ENCODE measurements around the gene CCDC178.

Gene CCDC178

GRCh38 chr18:33184958-33185357 lies 255.6 kb downstream of the CCDC178 start:
- Histone ChIP-seq H3K4me3 (ENCODE audit: low read depth, low read length, poor library complexity, severe bottlenecking) (no peak overlapping the region), H3K4me2 (ENCODE audit: low read length) (no peak overlapping the region), H3K27me3 (ENCODE audit: insufficient read depth, low read length) (no peaks in the 10 kb centered on the region), H3K27ac (ENCODE audit: low read depth, low read length, poor library complexity, severe bottlenecking) (no peak overlapping the region), H3K4me1 (ENCODE audit: insufficient read depth, low read length, severe bottlenecking) (no peaks in the 10 kb centered on the region), H3K36me3 (ENCODE audit: insufficient read depth, low read length) (no peaks in the 10 kb centered on the region), H3K79me2 (ENCODE audit: insufficient read depth, low read length) (no peaks in the 10 kb centered on the region), H3K9me3 (ENCODE audit: low read length) (no peaks in the 10 kb centered on the region), H3K9ac (ENCODE audit: low read length) (no peak overlapping the region), H3K9me2 (ENCODE audit: low read depth, low read length) (no peaks in the 10 kb centered on the region), H3F3A (ENCODE audit: insufficient read depth, low read length) (no peaks in the 10 kb centered on the region), H2AFZ (ENCODE audit: low read length) (no peak overlapping the region), H4K20me1 (ENCODE audit: insufficient read depth, low read length) (no peaks in the 10 kb centered on the region)
- TF ChIP-seq EZH2 (IDR thresholded peaks at IDR 0.05; ENCODE audit: borderline replicate concordance, low read length) (no peak), CTCF (IDR thresholded peaks at IDR 0.05; ENCODE audit: low read length) (no peak)

- no peaks in the 10 kb centered on the region for H3F3A ChIP-seq (ENCODE audit: insufficient read depth, low read length)
- no peaks in the 10 kb centered on the region for H3K4me1 ChIP-seq (ENCODE audit: insufficient read depth, low read length, severe bottlenecking)
- H3K9me2 ChIP-seq (ENCODE audit: low read depth, low read length): no peaks in the 10 kb centered on the region
- no peaks in the 10 kb centered on the region for H3K36me3 ChIP-seq (ENCODE audit: insufficient read depth, low read length)
- no peak overlapping the region for H2AFZ ChIP-seq (ENCODE audit: low read length)
- no peak overlapping the region for H3K4me3 ChIP-seq (ENCODE audit: low read depth, low read length, poor library complexity, severe bottlenecking)
- no peaks in the 10 kb centered on the region for H3K27me3 ChIP-seq (ENCODE audit: insufficient read depth, low read length)
- no peak overlapping the region for H3K27ac ChIP-seq (ENCODE audit: low read depth, low read length, poor library complexity, severe bottlenecking)
- no peak for TF ChIP-seq CTCF (IDR thresholded peaks at IDR 0.05; ENCODE audit: low read length)
- TF ChIP-seq EZH2 (IDR thresholded peaks at IDR 0.05; ENCODE audit: borderline replicate concordance, low read length): no peak
- H3K9me3 ChIP-seq (ENCODE audit: low read length): no peaks in the 10 kb centered on the region
- H3K4me2 ChIP-seq (ENCODE audit: low read length): no peak overlapping the region
- H3K79me2 ChIP-seq (ENCODE audit: insufficient read depth, low read length): no peaks in the 10 kb centered on the region
- no peak overlapping the region for H3K9ac ChIP-seq (ENCODE audit: low read length)
- H4K20me1 ChIP-seq (ENCODE audit: insufficient read depth, low read length): no peaks in the 10 kb centered on the region
Measured at GRCh38 chr18:33184175-33184574, 256.3 kb downstream of the CCDC178 start.

GRCh38 chr18:33183136-33183535 lies 257.4 kb downstream of the CCDC178 start:
- Histone ChIP-seq H3K27me3 (ENCODE audit: insufficient read depth, low read length) (no peaks in the 10 kb centered on the region), H3K9me3 (ENCODE audit: low read length) (no peaks in the 10 kb centered on the region), H3K27ac (ENCODE audit: low read depth, low read length, poor library complexity, severe bottlenecking) (no peak overlapping the region), H3K4me1 (ENCODE audit: insufficient read depth, low read length, severe bottlenecking) (no peaks in the 10 kb centered on the region), H3K9me2 (ENCODE audit: low read depth, low read length) (no peaks in the 10 kb centered on the region), H3K9ac (ENCODE audit: low read length) (no peak overlapping the region), H3K79me2 (ENCODE audit: insufficient read depth, low read length) (no peaks in the 10 kb centered on the region), H3K4me3 (ENCODE audit: low read depth, low read length, poor library complexity, severe bottlenecking) (no peak overlapping the region), H3K4me2 (ENCODE audit: low read length) (no peak overlapping the region), H2AFZ (ENCODE audit: low read length) (no peak overlapping the region), H3K36me3 (ENCODE audit: insufficient read depth, low read length) (no peaks in the 10 kb centered on the region), H4K20me1 (ENCODE audit: insufficient read depth, low read length) (no peaks in the 10 kb centered on the region), H3F3A (ENCODE audit: insufficient read depth, low read length) (no peaks in the 10 kb centered on the region)
- no peak for TF ChIP-seq EZH2 (IDR thresholded peaks at IDR 0.05; ENCODE audit: borderline replicate concordance, low read length)
- no peak for TF ChIP-seq CTCF (IDR thresholded peaks at IDR 0.05; ENCODE audit: low read length)
